ENCODE data around the gene SSX1. TPM values are rescaled to one million over a fixed set of nuclear protein-coding genes. Genes with fewer than 3 reads are reported as not detected.
"Not testable (repeated sequence)": the region's sequence is repeated elsewhere in the genome, so short reads cannot be mapped to it uniquely, and the experiment has no call there.

SSX1 gene
- not detected in 2 replicates for total RNA-seq (2014; rRNA removed; shearing (Covaris generic))

DNA sequence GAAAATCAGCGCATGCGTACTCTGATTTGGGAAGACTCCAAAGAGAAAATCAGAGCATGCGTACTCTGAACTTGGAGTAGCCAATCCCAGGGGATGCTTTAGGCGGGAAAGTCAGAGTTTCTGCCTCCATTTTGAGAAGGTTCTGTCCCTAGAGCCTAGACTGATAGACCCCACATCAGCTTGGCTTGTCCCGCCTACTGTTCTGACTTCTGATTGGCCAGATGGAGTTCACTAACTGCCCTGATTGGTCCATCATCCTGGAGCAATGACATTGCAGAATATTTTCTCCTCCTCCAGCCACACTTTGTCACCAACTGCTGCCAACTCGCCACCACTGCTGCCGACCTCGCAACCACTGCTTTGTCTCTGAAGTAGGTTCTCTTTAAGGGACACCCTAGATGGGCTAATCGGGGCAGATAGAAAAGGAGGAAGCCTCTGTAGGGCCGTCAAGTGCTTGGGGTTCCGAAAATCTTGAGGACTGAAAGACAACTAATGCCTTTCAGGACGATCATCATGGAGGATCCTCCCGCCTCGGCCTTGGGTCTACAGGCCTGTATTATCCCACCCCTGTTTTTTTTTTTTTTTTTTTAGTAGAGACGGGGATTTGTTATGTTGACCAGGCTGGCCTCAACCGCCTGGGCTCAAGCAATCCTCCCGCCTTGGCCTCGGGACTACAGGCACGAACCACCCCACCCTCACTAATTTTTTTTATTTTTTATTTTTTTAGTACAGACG, at the start of gene SSX1:
Gene SSX1 (plus strand): TSS at position 331 of the 735 bp plus-strand sequence. CDS start 1,850 bp downstream, outside the sequence.
- not testable (repeated sequence) for DNase-seq (ENCODE audit: low spot score)

- not testable (repeated sequence) for DNase-seq (ENCODE audit: low spot score)
Measured at GRCh38 chrX:48214341-48214740, 40.9 kb upstream of the SSX1 start.

DNA sequence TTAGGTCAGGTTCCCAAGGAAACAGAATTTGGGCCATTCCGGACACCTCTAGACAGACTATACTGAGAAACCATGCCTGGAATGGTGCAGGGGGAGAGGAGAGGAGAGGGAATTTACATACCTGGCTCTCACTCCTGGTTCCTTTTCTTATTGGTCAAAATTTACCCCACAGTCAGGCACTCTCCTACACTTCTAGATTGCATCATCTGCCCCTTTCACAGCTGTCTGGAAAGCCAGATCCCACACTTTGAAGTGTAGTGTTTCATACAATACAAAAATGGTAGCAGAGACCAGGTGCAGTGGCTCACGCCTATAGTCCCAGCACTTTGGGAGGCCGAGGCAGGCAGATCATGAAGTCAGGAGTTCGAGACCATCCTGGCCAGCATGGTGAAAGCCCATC, 31.0 kb upstream of the SSX1 start:
- not testable (repeated sequence) for DNase-seq (ENCODE audit: low spot score)

DNA sequence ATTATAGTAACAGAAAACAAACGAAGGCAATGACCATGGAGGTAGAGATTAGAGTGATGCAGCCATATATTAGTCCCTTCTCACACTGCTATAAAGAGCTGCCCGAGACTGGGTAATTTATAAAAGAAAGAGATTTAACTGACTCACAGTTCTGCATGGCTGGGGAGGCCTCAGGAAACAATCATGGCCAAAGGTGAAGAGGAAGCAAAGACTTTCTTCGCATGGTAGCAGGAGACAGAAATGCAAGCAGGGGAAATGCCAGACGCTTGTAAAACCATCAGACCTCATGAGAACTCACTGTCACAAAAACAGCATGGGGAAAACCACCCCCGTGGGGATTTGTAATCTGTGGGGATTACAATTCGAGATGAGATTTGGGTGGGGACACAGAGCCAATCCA, 2.2 kb upstream of the SSX1 start:
- DNase-seq (ENCODE audit: low spot score), result not testable (repeated sequence)

DNA sequence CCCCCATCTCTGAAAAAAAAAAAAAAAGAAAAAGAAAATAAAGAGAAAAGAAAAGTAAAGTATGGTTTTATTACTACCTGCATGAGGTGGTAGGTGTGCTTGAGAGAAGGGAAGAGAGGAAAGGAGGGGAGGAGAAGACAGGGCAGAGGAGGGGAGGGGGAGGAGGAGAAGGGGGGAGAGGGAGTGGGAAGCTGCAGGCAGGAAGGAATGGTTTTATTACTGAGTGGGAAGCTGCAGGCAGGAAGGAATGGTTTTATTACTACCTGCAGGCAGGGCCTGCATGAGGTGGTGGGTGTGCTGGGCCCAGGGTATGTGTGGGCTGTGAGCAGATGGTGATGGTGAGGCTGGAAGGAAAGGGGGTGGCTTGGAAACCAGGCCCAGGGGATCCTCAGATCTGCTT, 19.2 kb downstream of the SSX1 start:
- not testable (repeated sequence) for DNase-seq (ENCODE audit: low spot score)

DNA sequence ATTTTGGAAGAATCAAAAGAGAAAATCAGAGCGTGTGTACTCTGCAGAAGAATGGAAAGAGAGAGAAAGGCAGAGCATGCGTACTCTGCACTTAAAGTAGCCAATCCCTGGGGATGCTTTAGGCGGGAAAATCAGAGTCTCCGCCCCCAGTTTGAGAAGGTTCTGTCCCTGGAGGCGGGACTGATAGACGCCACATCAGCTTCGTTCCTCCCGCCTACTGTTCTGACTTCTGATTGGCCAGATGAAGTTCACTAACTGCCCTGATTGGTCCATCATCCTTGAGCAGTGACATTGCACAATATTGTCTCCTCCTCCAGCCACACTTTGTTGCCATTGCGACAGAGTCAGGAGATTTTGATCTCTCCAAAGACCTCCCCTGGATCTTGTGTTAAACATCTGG, 23.8 kb downstream of the SSX1 start:
- peak; percentile 13 for DNase-seq (ENCODE audit: low spot score)

DNA sequence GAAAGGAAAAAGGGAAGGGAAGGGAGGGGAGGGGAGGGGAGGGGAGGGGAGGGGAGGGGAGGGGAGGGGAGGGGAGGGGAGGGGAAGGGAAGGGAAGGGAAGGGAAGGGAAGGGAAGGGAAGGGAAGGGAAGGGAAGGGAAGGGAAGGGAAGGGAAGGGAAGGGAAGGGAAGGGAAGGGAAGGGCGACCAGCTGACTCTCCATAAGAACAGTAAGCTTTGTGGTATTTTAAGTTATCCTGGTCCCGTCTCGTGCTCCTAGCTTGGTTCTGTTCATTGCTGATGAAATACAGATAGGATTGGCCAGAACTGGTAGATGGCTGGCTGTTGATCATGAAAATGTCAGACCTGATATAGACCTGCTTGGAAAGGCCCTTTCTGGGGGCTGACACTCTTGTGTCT, 25.5 kb downstream of the SSX1 start:
- DNase-seq (ENCODE audit: low spot score), result not testable (repeated sequence)

DNA sequence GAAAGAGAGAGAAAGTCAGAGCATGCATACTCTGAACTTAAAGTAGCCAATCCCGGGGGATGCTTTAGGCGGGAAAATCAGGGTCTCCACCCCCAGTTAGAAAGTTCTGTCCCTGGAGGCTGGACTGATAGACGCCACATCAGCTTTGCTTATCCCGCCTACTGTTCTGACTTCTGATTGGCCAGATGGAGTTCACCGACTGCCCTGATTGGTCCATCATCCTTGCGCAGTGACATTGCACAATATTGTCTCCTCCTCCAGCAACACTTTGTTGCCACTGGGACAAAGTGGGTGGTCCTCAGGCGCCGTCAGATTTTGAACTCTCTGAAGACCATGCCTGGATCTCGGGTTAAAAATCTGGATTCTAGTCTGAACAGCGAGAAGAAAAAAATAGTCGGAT, 51.0 kb downstream of the SSX1 start:
- DNase-seq (ENCODE audit: low spot score), result no peak

DNA sequence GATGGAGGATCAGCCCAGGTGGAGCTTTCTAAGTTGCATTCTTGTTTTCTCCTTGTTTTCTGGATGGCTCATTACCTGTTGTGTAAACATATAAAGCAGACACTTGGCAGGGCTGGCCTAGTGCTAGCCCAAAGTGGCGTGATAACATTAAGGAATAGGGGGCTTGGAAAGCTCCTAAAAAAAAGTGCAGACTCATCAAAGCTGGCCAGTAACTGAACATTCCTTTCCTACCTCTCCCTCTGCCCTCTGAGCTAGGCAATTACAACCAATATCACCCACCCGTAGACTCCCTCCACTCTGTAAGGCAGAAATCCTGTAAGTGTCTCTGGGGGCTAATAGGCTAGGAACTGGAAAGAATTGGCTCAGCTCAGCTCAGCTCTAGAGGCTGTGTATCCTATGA, 58.8 kb downstream of the SSX1 start:
- not testable (repeated sequence) for DNase-seq (ENCODE audit: low spot score)

Other genes starting within 250 kb of the SSX1 start
- not detected in 2 replicates for gene SPACA5, start 248.4 kb upstream of the SSX1 start, total RNA-seq (2014; rRNA removed; shearing (Covaris generic))
- 2.7 and 3.5 TPM in 2 replicates for gene ZNF630, start 183.8 kb upstream of the SSX1 start, total RNA-seq (2014; rRNA removed; shearing (Covaris generic))
- not detected in 2 replicates for gene SPACA5B, start 124.8 kb upstream of the SSX1 start, total RNA-seq (2014; rRNA removed; shearing (Covaris generic))
- not detected in 2 replicates for gene SSX5, start 58.6 kb upstream of the SSX1 start, total RNA-seq (2014; rRNA removed; shearing (Covaris generic))
- gene SSX3, start 101.3 kb downstream of the SSX1 start, total RNA-seq (2014; rRNA removed; shearing (Covaris generic)), result not detected in 2 replicates
- not detected in 2 replicates for gene SSX4, start 128.1 kb downstream of the SSX1 start, total RNA-seq (2014; rRNA removed; shearing (Covaris generic))
- gene SSX4B, start 156.6 kb downstream of the SSX1 start, total RNA-seq (2014; rRNA removed; shearing (Covaris generic)), result not detected in 2 replicates
- 0.34 TPM in 1 of 2 replicates, not detected in the other for gene SLC38A5, start 214.9 kb downstream of the SSX1 start, total RNA-seq (2014; rRNA removed; shearing (Covaris generic))
- gene FTSJ1, start 220.8 kb downstream of the SSX1 start, total RNA-seq (2014; rRNA removed; shearing (Covaris generic)), result 110 and 113 TPM in 2 replicates